Progenitor cell of endocrine pancreas (in vitro differentiated cells): ENCODE results near the gene GRID2. TPM values are rescaled to one million over a fixed set of nuclear protein-coding genes. Genes with fewer than 3 reads are reported as not detected.
"Not testable (repeated sequence)": the region's sequence is repeated elsewhere in the genome, so short reads cannot be mapped to it uniquely, and the experiment has no call there.

Experiments used
- DNase-seq: peaks from one replicate; pipeline ENCODE4 v3.0.0; 2021; ENCODE audit warnings: low spot score; ENCODE audit not compliant: unreplicated experiment
- H3K27ac Mint-ChIP-seq: 2 replicates; pipeline ENCODE4 v1.8.0; 2021; ENCODE audit warnings: mild to moderate bottlenecking, moderate library complexity, mixed read lengths
- H3K27me3 Mint-ChIP-seq: 2 replicates; pipeline ENCODE4 v1.8.0; 2021; ENCODE audit warnings: mixed read lengths
- H3K36me3 Mint-ChIP-seq: 2 replicates; pipeline ENCODE4 v1.8.0; 2022; ENCODE audit warnings: mixed read lengths; ENCODE audit not compliant: insufficient read depth
- H3K4me1 Mint-ChIP-seq: 2 replicates; pipeline ENCODE4 v1.8.0; 2021; ENCODE audit warnings: low read depth, mixed read lengths
- H3K4me3 Mint-ChIP-seq: 2 replicates; pipeline ENCODE4 v1.8.0; 2021; ENCODE audit warnings: low read depth, mild to moderate bottlenecking, moderate library complexity, mixed read lengths
- H3K9me3 Mint-ChIP-seq: 2 replicates; pipeline ENCODE4 v1.8.0; 2021; ENCODE audit warnings: low read depth, mixed read lengths
- CTCF ChIP-seq: fragments of 200-600 bp; sonication (generic); IDR thresholded peaks from one replicate; pipeline ENCODE4 v1.5.0; 2021; ENCODE audit warnings: antibody characterized with exemption, mild to moderate bottlenecking; ENCODE audit not compliant: unreplicated experiment
- total RNA-seq: library from RNA; stranded (reverse); gene quantifications from 2 replicates; pipeline ENCODE4 v1.2.1, GENCODE V29; 2021

Gene GRID2
- total RNA-seq, 1 donor from 2014 or later = 0.69 TPM

GRCh38 chr4:92450694-92451093, 146.9 kb downstream of the GRID2 start:
- Mint-ChIP-seq H3K4me1 (no peaks in the 10 kb centered on the region), H3K36me3 (no peaks in the 10 kb centered on the region), H3K4me3 (no peak overlapping the region), H3K27me3 (no peaks in the 10 kb centered on the region), H3K27ac (no peak overlapping the region), H3K9me3 (no peaks in the 10 kb centered on the region)
- no peak for DNase-seq
- no peak for TF ChIP-seq CTCF

- DNase-seq = no peak
- no peaks in the 10 kb centered on the region for H3K4me1 Mint-ChIP-seq
- no peaks in the 10 kb centered on the region for H3K36me3 Mint-ChIP-seq
- H3K27ac Mint-ChIP-seq = no peak overlapping the region
- H3K4me3 Mint-ChIP-seq = no peak overlapping the region
- no peak for TF ChIP-seq CTCF
- H3K27me3 Mint-ChIP-seq = no peaks in the 10 kb centered on the region
- no peaks in the 10 kb centered on the region for H3K9me3 Mint-ChIP-seq
Measured at GRCh38 chr4:92451782-92452181, 148.0 kb downstream of the GRID2 start.

- H3K36me3 Mint-ChIP-seq, H3K27ac Mint-ChIP-seq, H3K9me3 Mint-ChIP-seq, H3K4me3 Mint-ChIP-seq, DNase-seq, H3K27me3 Mint-ChIP-seq, H3K4me1 Mint-ChIP-seq: not testable (repeated sequence)
Measured at GRCh38 chr4:92452383-92452782, 148.6 kb downstream of the GRID2 start.

GRCh38 chr4:92455329-92455839, 151.6 kb downstream of the GRID2 start:
- no peak for DNase-seq
- H3K27ac Mint-ChIP-seq = no peak overlapping the region
- H3K36me3 Mint-ChIP-seq = no peaks in the 10 kb centered on the region
- no peaks in the 10 kb centered on the region for H3K27me3 Mint-ChIP-seq
- H3K4me3 Mint-ChIP-seq = no peak overlapping the region
- H3K9me3 Mint-ChIP-seq = no peaks in the 10 kb centered on the region
- no peaks in the 10 kb centered on the region for H3K4me1 Mint-ChIP-seq
- TF ChIP-seq CTCF = no peak

- TF ChIP-seq CTCF = no peak
- Mint-ChIP-seq H3K36me3 (no peaks in the 10 kb centered on the region), H3K27ac (no peak overlapping the region), H3K9me3 (no peaks in the 10 kb centered on the region), H3K4me1 (no peaks in the 10 kb centered on the region), H3K4me3 (no peak overlapping the region), H3K27me3 (no peaks in the 10 kb centered on the region)
- no peak for DNase-seq
Measured at GRCh38 chr4:92455951-92456350, 152.2 kb downstream of the GRID2 start.

- Mint-ChIP-seq H3K27me3 (no peaks in the 10 kb centered on the region), H3K9me3 (no peaks in the 10 kb centered on the region), H3K4me3 (no peak overlapping the region), H3K36me3 (no peaks in the 10 kb centered on the region), H3K4me1 (peaks cover 4% of the 10 kb centered on the region), H3K27ac (no peak overlapping the region)
- no peak for TF ChIP-seq CTCF
- no peak for DNase-seq
Measured at GRCh38 chr4:92461732-92462131, 158.0 kb downstream of the GRID2 start.
